Adrenal gland (tissue), 5 donors: ENCODE data around the gene ULK3.

Source experiments
- POLR2A ChIP-seq, 2 donors: fragments of 450-650 bp; IDR thresholded peaks; one replicate each; pipeline ENCODE4 v1.6.1; 2017; ENCODE audit warnings: antibody characterized with exemption in 2 of 2, mild to moderate bottlenecking in 2 of 2, moderate library complexity in 1 of 2
- TF ChIP-seq, protein P1 (sequence below), 6 experiments: fragments of 450-650 bp in 4 of 6; fragments of 200-600 bp in 2 of 6; sonication (generic) in 1 of 6; IDR thresholded peaks; 1 replicate in 5 of 6; 2 replicates in 1 of 6; pipeline versions ENCODE4 v1.5.1 to v1.8.0; 2016 to 2021; ENCODE audit warnings: antibody characterized with exemption in 6 of 6, mild to moderate bottlenecking in 2 of 6, moderate library complexity in 1 of 6
- donor health status: DM: no; HTN: no; CAD: no.

DNA sequence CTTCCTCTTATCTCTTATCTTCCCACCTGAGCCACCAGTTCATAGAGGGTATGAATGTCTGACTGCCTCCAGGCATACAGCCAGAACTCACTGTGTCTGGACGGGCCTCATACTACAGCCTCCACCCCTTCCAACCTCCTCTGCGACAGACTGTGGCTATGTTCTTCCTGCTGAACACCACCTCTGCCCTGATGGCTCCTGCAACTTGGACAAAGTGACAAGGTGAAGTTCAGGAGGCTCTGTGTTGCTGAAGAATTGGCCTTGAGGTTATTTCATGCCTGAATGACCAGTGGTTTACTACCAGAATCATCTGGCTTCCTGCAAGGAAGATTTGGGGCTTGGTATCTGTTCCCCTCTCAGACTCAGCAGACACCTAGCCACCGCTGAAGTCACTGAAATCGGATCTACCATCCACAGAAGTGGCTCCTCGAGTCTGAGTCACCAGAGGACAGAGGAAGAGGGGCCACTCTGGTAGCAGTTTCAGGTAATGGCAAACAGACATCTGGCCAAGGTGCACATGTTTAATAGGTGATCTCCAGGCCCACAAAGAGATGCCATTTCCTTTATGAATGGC is 14.2 kb upstream of the ULK3 start:
- TF ChIP-seq, protein P1, sequence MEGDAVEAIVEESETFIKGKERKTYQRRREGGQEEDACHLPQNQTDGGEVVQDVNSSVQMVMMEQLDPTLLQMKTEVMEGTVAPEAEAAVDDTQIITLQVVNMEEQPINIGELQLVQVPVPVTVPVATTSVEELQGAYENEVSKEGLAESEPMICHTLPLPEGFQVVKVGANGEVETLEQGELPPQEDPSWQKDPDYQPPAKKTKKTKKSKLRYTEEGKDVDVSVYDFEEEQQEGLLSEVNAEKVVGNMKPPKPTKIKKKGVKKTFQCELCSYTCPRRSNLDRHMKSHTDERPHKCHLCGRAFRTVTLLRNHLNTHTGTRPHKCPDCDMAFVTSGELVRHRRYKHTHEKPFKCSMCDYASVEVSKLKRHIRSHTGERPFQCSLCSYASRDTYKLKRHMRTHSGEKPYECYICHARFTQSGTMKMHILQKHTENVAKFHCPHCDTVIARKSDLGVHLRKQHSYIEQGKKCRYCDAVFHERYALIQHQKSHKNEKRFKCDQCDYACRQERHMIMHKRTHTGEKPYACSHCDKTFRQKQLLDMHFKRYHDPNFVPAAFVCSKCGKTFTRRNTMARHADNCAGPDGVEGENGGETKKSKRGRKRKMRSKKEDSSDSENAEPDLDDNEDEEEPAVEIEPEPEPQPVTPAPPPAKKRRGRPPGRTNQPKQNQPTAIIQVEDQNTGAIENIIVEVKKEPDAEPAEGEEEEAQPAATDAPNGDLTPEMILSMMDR (IDR thresholded peaks at IDR 0.05) = no peak
- TF ChIP-seq POLR2A (IDR thresholded peaks at IDR 0.05) = no peak
